ENCODE data around the gene HSPBP1. TPM values are rescaled to one million over a fixed set of nuclear protein-coding genes. Genes with fewer than 3 reads are reported as not detected.

Gene HSPBP1
- total RNA-seq, 1 donor from 2014 or later, result 23.5 TPM

Other genes with a start within 250 kb of the HSPBP1 start
- gene GP6, start 241.8 kb downstream of the HSPBP1 start, total RNA-seq, result not detected in 2 replicates
- 18.4 and 20.8 TPM in 2 replicates for gene RDH13, start 217.0 kb downstream of the HSPBP1 start, total RNA-seq
- gene EPS8L1, start 204.2 kb downstream of the HSPBP1 start, total RNA-seq, result 12.6 and 15.6 TPM in 2 replicates
- gene PPP1R12C, start 162.5 kb downstream of the HSPBP1 start, total RNA-seq, result 37.4 and 40.3 TPM in 2 replicates
- 0.60 and 1.7 TPM in 2 replicates for gene TNNT1, start 130.9 kb downstream of the HSPBP1 start, total RNA-seq
- not detected in 2 replicates for gene TNNI3, start 122.4 kb downstream of the HSPBP1 start, total RNA-seq
- gene DNAAF3, start 113.5 kb downstream of the HSPBP1 start, total RNA-seq, result 0.34 and 0.42 TPM in 2 replicates
- not detected in 2 replicates for gene SYT5, start 99.8 kb downstream of the HSPBP1 start, total RNA-seq
- 0.17 and 0.19 TPM in 2 replicates for gene PTPRH, start 70.6 kb downstream of the HSPBP1 start, total RNA-seq
- gene TMEM86B, start 51.3 kb downstream of the HSPBP1 start, total RNA-seq, result 1.0 and 1.1 TPM in 2 replicates
- 23.8 and 54.5 TPM in 2 replicates for gene PPP6R1, start 21.1 kb downstream of the HSPBP1 start, total RNA-seq
- gene BRSK1, start 3.9 kb upstream of the HSPBP1 start, total RNA-seq, result 0.79 and 2.2 TPM in 2 replicates
- not detected in 2 replicates for gene TMEM150B, start 45.2 kb upstream of the HSPBP1 start, total RNA-seq
- gene KMT5C, start 59.8 kb upstream of the HSPBP1 start, total RNA-seq, result 6.1 and 6.7 TPM in 2 replicates
- not detected in 2 replicates for gene COX6B2, start 74.6 kb upstream of the HSPBP1 start, total RNA-seq
- gene GARIN5B, start 83.2 kb upstream of the HSPBP1 start, total RNA-seq, result not detected in 2 replicates
- 0.17 TPM in 1 of 2 replicates, not detected in the other for gene IL11, start 90.4 kb upstream of the HSPBP1 start, total RNA-seq
- gene TMEM190, start 96.7 kb upstream of the HSPBP1 start, total RNA-seq, result not detected in 2 replicates
- 0.34 and 1.0 TPM in 2 replicates for gene TMEM238, start 104.2 kb upstream of the HSPBP1 start, total RNA-seq
- 257 and 280 TPM in 2 replicates for gene RPL28, start 105.8 kb upstream of the HSPBP1 start, total RNA-seq
- 47.8 and 96.0 TPM in 2 replicates for gene UBE2S, start 127.7 kb upstream of the HSPBP1 start, total RNA-seq
- not detected in 2 replicates for gene SHISA7, start 163.2 kb upstream of the HSPBP1 start, total RNA-seq
- gene ISOC2, start 181.5 kb upstream of the HSPBP1 start, total RNA-seq, result 56.2 and 76.5 TPM in 2 replicates
- not detected in 2 replicates for gene C19orf85, start 184.6 kb upstream of the HSPBP1 start, total RNA-seq
- 1.4 and 3.3 TPM in 2 replicates for gene ZNF628, start 196.5 kb upstream of the HSPBP1 start, total RNA-seq
- 8.7 and 14.5 TPM in 2 replicates for gene NAT14, start 205.1 kb upstream of the HSPBP1 start, total RNA-seq
- gene SSC5D, start 208.3 kb upstream of the HSPBP1 start, total RNA-seq, result 0.19 and 0.51 TPM in 2 replicates

All from dermis blood vessel endothelial cell (primary cell).